ENCODE data around the gene TRIO.
A peak's percentile ranks its signal among the peaks of the same experiment; 100 is the strongest.
"Not testable (repeated sequence)": the region's sequence is repeated elsewhere in the genome, so short reads cannot be mapped to it uniquely, and the experiment has no call there.

Gene TRIO

GRCh38 chr5:14359069-14360043, 216.2 kb downstream of the TRIO start:
- no peak for DNase-seq (ENCODE audit: low read depth in 2 of 2)

- DNase-seq (ENCODE audit: low read depth in 2 of 2): no peak
Observed at GRCh38 chr5:14362491-14362890, 219.3 kb downstream of the TRIO start.

GRCh38 chr5:14364096-14364495, 221.0 kb downstream of the TRIO start:
- DNase-seq (ENCODE audit: low read depth in 2 of 2): no peak

GRCh38 chr5:14364576-14365472, 221.7 kb downstream of the TRIO start:
- no peak for DNase-seq (ENCODE audit: low read depth in 2 of 2)

GRCh38 chr5:14365831-14366430, 222.8 kb downstream of the TRIO start:
- DNase-seq (ENCODE audit: low read depth in 2 of 2): no peak

GRCh38 chr5:14366763-14367162, 223.6 kb downstream of the TRIO start:
- no peak for DNase-seq (ENCODE audit: low read depth in 2 of 2)

- DNase-seq (ENCODE audit: low read depth in 2 of 2): no peak
Observed at GRCh38 chr5:14367364-14367763, 224.2 kb downstream of the TRIO start.

- no peak for DNase-seq (ENCODE audit: low read depth in 2 of 2)
Observed at GRCh38 chr5:14369780-14370179, 226.6 kb downstream of the TRIO start.

- no peak for DNase-seq (ENCODE audit: low read depth in 2 of 2)
Observed at GRCh38 chr5:14370386-14370785, 227.2 kb downstream of the TRIO start.

GRCh38 chr5:14373685-14374084, 230.5 kb downstream of the TRIO start:
- DNase-seq (ENCODE audit: low read depth in 2 of 2): no peak

- DNase-seq (ENCODE audit: low read depth in 2 of 2): no peak
Observed at GRCh38 chr5:14374100-14374499, 231.0 kb downstream of the TRIO start.

GRCh38 chr5:14376789-14377188, 233.6 kb downstream of the TRIO start:
- no peak for DNase-seq (ENCODE audit: low read depth in 2 of 2)

- DNase-seq (ENCODE audit: low read depth in 2 of 2): no peak
Observed at GRCh38 chr5:14379739-14380497, 236.8 kb downstream of the TRIO start.

GRCh38 chr5:14380712-14381111, 237.6 kb downstream of the TRIO start:
- DNase-seq (ENCODE audit: low read depth in 2 of 2): no peak

GRCh38 chr5:14382640-14383039, 239.5 kb downstream of the TRIO start:
- no peak for DNase-seq (ENCODE audit: low read depth in 2 of 2)

GRCh38 chr5:14383923-14384322, 240.8 kb downstream of the TRIO start:
- DNase-seq (ENCODE audit: low read depth in 2 of 2): no peak

GRCh38 chr5:14385019-14385418, 241.9 kb downstream of the TRIO start:
- DNase-seq (ENCODE audit: low read depth in 2 of 2): peak in 1 of 2 donors; percentile 7

- DNase-seq (ENCODE audit: low read depth in 2 of 2): no peak
Observed at GRCh38 chr5:14386884-14387624, 243.9 kb downstream of the TRIO start.

GRCh38 chr5:14388741-14389140, 245.6 kb downstream of the TRIO start:
- DNase-seq (ENCODE audit: low read depth in 2 of 2): no peak

- not testable (repeated sequence) for DNase-seq (ENCODE audit: low read depth in 2 of 2)
Observed at GRCh38 chr5:14392552-14392951, 249.4 kb downstream of the TRIO start.

- DNase-seq (ENCODE audit: low read depth in 2 of 2): no peak
Observed at GRCh38 chr5:14394365-14394764, 251.2 kb downstream of the TRIO start.

Measured in stimulated activated CD8-positive, alpha-beta memory T cell treated with anti-CD3 and anti-CD28 coated beads, Interleukin-15, amount 100 ng/mL, for 48 hours (primary cell).